Activated CD8-positive, alpha-beta memory T cell treated with anti-CD3 and anti-CD28 coated beads, Interleukin-2, amount 50 U/mL, for 48 hours (primary cell): ENCODE results near the gene ARHGEF7.
"Not testable (repeated sequence)": the region's sequence is repeated elsewhere in the genome, so short reads cannot be mapped to it uniquely, and the experiment has no call there.

Source experiments
- DNase-seq: peaks from one replicate; pipeline ENCODE4 v3.0.0-alpha.2; 2020

The ARHGEF7 gene

GRCh38 chr13:111174377-111175114 lies 59.4 kb downstream of the ARHGEF7 start:
- DNase-seq, result no peak

DNA sequence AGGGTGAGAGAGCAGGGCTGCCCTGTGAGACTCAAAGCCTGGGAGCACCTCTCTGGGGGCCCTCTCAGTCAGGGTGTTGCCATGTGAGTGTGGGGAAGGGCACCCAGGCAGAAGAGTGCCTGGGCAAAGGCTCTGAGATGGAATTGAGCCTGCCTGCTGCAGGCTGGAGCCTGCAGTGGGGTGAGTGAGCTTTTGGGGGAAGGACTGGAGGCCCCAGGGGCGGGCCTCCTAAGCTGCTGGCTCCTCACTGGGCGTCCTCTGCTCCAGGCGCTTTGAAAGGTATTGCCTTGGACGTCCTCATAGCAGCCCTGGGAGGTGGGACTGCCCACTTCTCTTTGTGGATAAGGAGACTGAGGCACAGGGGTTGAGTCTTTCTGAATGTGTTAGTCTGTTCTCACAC lies 60.3 kb downstream of the ARHGEF7 start:
- no peak for DNase-seq

- DNase-seq, result no peak
Measured at GRCh38 chr13:111175935-111176334, 60.8 kb downstream of the ARHGEF7 start.

DNA sequence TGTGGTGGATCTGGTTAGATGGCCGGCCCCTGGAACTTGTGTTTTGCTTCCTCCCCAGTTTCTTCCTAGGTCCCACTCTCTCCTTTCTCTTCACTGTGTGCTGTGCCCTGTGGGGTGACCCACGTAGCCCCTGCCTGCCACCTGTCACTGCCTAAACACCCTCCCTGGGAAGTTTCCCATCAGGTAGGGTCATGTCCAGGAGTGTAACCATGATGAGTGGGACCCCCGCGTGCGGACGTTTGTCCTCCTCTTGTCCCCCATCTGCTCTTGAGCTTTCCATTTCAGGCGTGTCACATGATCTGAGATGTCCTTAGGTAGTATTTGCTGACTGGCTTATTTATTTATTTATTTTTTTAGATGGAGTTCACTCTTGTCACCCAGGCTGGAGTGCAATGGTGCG lies 61.3 kb downstream of the ARHGEF7 start:
- DNase-seq, result no peak

DNA sequence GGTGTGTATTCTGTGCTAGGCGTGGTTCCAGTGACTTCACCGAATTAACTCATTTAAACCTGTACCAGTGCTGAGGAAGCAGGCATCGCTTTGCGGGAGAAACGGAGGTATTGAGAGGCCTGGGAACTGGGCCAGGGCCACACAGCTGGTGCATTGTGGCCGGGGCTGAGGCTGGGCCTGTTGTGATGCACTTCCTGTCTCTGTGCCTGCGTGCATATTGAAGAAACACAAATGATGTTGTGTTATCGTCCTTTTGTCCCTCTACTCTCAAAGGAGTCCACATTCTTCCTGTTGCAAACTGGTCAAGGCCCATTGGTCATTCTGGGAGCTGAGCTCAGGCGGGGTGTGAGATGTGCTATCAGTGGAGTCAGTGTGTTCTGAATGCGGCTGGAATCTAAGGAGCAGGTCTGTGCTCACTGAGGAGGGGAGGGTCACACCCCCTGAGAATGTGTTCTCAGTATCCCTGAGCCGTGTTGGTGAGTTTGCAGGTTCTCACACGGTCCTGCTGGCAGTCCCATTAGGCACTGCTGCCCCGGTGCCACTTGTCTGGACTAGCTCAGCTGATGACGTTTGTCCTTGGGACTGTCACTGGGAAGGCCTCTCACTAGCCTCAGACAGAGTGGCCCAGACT lies 62.1 kb downstream of the ARHGEF7 start:
- no peak for DNase-seq

- no peak for DNase-seq
Measured at GRCh38 chr13:111177921-111178320, 62.8 kb downstream of the ARHGEF7 start.

- no peak for DNase-seq
Measured at GRCh38 chr13:111178402-111178801, 63.3 kb downstream of the ARHGEF7 start.

GRCh38 chr13:111179908-111180760 lies 65.0 kb downstream of the ARHGEF7 start:
- DNase-seq, result no peak

GRCh38 chr13:111181977-111182376 lies 66.9 kb downstream of the ARHGEF7 start:
- no peak for DNase-seq

GRCh38 chr13:111183087-111183645 lies 68.1 kb downstream of the ARHGEF7 start:
- no peak for DNase-seq

GRCh38 chr13:111183959-111184358 lies 68.8 kb downstream of the ARHGEF7 start:
- no peak for DNase-seq

- DNase-seq, result no peak
Measured at GRCh38 chr13:111184458-111185401, 69.6 kb downstream of the ARHGEF7 start.

- no peak for DNase-seq
Measured at GRCh38 chr13:111186305-111186935, 71.3 kb downstream of the ARHGEF7 start.

DNA sequence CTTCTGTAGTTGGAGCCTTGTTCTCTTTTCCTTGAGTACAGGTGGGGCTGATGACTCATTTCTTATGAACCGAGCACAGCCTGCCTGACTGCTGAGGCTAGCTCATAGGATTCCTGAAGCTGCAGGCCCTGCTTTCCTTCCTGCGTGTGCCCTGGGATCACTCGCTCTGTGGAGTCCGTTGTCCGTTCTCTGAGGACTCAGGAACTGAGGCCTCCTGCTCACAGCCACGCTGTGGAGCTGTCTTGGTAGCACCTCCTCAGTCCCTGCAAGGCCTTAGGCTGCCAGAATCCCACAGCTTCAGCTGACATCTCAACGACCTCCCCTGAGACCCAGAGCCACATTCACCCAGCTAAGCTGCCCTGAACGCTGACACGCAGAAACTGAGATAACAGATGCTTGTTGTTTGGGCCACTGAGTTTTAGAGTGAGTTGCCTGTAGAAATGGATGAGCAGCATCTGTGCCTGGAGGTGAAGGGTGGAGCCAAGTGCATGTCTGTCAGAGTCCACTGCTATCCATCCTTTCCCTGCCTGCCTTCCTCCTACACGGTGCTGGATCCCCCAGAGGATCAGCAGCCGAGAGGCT lies 72.9 kb downstream of the ARHGEF7 start:
- no peak for DNase-seq

DNA sequence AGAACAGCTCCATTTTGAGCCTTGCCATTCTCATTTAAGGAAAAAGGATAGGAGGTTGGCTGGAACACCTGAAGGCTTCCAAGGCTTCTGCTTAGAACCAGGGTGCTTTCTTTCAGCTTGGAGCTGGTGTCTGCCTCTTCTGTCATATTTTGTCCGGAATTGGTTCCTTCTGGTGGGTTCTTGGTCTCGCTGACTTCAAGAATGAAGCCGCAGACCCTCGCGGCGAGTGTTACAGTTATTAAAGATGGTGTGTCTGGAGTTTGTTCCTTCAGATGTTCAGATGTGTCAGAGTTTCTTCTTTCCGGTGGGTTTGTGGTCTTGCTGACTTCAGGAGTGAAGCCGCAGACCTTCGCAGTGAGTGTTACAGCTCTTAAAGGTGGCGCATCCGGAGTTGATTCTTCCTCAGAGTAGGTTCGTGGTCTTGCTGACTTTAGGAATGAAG lies 74.0 kb downstream of the ARHGEF7 start:
- peak; percentile 65 for DNase-seq

DNA sequence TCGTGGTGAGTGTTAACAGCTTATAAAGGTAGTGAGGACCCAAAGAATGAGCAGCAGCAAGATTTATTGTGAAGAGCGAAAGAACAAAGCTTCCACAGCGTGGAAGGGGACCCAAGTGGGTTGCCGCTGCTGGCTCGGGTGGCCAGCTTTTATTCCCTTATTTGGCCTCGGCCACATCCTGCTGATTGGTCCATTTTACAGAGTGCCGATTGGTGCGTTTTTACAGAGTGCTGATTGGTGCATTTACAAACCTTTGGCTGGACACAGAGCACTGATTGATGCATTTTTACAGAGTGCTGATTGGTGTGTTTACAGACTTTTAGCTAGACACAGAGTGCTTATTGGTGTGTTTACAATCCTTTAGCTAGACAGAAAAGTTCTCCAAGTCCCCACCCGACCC lies 74.4 kb downstream of the ARHGEF7 start:
- not testable (repeated sequence) for DNase-seq

DNA sequence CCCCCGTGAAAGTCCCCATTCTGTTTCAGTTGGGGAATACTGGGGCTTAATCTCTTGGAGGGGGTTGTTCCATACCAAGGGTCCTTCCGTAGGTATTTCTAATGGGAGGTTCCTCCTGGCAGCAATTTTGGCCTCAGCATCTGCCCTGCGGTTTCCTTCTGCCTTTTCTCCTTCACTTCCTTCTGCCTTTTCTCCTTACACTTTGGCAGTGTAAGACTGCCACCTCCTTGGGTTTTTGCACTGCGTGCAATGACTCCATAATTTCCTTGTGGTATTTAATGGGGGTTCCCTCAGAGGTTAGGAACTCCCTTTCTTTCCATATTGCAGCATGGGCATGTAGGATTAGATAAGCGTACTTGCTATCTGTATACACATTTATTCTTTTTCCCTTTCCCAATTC lies 78.1 kb downstream of the ARHGEF7 start:
- not testable (repeated sequence) for DNase-seq

DNA sequence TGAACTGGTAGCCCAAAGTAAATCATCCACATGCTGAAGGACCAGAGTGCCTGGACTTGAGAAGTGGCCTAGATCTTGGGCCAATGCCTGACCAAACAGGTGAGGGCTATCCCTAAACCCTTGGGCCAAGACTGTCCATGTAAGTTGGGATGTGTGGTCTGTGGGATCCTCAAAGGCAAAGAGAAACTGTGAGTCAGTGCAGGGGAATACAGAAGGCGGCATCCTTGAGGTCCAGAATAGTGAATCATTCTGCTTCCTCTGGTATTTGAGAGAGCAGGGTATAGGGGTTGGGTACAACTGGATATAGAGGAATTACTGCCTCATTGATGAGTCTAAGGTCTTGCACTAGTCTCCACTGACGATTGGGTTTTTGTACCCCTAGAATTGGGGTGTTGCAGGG lies 79.5 kb downstream of the ARHGEF7 start:
- DNase-seq, result not testable (repeated sequence)

DNA sequence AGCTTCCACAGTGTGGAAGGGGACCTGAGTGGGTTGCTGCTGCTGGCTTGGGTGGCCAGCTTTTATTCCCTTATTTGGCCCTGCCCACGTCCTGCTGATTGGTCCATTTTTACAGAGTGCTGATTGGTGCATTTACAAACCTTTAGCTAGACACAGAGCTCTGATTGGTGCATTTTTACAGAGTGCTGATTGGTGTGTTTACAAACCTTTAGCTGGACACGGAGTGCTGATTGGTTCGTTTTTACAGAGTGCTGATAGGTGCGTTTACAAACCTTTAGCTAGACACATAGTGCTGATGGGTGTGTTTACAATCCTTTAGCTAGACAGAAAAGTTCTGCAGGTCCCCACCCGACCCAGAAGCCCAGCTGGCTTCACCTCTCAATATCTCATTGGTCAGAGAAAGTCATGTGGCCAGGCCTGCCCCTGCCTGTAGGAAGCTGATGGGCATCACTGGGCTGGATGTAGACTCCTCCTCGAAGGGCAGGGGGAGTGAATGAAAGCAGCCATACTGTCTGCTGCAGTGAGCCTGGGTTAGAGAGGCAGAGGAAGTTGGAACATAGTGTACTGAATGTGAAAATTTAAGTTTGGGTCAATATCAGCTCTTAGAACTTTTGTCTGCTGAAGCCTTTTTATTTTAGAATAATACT lies 83.7 kb downstream of the ARHGEF7 start:
- DNase-seq, result not testable (repeated sequence)

DNA sequence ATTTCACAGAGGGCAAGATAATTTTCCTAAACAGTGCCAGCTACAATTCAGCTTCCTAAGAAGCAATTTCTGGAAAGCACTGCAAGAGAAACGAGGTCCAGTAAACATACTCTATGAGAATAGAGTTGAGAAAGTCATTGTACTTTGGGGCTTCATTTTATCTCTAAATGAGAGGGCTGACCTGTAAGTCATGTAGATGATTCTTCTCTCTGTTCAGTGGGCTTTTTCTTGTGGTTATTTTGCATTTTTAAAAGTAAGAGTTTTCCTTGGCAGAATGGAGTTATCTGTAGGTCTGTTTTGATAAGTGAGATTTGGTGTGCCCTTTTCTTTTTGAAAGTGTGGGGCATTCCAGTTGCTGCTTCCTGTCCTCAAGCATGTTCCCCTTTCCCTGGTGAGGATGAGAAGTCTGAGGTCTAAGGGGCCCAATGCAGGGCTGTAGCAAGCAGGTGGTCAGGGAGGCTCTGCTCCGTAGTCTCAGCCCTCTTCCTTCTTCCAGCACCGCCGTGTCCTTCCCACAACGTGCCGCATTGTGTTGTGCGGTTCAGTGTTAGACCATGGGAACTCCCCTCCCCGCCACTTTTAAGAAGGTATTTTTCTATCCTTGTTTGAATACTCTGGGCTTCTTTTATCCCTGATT lies 86.3 kb downstream of the ARHGEF7 start:
- no peak for DNase-seq
